Measurements from ENCODE around the gene SLC38A8.

SLC38A8 gene

DNA sequence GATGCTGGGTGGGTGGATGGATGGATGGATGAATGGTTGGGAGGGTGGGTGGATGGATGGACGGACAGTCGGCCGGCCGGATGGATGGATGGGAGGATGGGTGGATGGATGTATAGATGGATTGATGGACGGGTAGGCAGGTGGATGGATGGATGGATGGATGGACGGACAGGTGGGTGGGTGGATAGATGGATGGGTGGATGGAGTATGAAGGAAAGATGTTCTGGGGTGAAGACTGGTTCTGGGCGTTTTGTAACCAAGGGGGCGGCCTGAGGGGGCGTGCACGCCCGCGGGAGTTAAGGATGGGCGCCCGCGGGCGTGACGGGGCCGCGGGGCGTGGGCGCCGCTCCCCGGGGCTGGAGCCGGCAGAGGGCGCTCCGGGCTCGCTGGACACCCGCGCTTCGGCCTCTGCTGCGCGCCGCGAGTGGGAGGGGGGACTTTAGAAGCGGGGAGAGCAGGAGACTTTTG is 74.7 kb downstream of the SLC38A8 start, which contains the start of gene NECAB2:
TSS of gene NECAB2 (plus strand) at position 407 of the 468 bp plus-strand sequence. CDS start 405 bp downstream, outside the sequence.
- DNase-seq = no peak

DNA sequence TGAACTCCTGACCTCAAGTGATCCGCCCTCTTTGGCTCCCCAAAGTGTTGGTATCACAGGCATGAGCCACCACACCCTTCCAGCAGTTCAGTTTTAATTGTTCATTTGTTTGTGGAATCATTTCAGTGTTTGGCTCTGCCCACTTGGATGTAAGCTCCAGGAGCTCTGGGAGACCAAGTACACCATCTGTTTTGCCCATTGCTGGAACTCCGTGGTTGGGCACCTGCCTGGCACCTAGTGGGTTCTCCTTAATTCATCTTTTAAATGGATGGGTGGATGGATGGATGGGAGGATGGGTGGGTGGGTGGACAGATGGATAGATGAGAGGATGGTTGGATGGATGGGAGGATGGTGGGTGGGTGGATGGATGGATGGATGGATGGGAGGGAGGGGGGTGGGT is 75.5 kb downstream of the SLC38A8 start:
- no peak for DNase-seq

DNA sequence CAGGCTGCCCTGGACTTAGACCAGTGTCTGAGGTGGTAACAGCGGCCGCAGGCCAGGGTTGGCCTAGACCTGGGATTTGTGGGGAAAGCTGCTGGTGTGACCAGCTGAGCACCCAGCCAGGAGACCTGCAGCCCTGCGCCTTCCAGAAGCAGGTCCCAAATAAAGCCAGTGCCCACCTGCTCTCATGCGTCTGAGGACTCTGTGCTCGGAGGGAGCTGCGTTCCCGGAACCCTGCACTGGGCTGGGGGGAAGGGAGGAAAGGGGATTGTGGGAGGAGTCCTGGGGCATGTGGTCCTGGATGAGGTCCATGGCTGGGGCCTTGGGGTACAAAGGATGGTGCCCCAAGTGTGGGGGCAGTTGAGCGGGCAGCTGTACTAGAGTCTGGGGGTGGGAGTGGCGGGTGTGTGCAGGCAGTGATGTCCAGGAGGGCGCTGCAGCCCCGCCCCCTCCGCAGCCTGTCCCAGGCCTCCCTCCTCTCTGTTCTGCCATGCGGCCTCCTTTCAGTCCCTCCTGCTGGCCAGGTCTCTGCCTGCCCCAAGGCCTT is 76.4 kb downstream of the SLC38A8 start:
- no peak for DNase-seq

DNA sequence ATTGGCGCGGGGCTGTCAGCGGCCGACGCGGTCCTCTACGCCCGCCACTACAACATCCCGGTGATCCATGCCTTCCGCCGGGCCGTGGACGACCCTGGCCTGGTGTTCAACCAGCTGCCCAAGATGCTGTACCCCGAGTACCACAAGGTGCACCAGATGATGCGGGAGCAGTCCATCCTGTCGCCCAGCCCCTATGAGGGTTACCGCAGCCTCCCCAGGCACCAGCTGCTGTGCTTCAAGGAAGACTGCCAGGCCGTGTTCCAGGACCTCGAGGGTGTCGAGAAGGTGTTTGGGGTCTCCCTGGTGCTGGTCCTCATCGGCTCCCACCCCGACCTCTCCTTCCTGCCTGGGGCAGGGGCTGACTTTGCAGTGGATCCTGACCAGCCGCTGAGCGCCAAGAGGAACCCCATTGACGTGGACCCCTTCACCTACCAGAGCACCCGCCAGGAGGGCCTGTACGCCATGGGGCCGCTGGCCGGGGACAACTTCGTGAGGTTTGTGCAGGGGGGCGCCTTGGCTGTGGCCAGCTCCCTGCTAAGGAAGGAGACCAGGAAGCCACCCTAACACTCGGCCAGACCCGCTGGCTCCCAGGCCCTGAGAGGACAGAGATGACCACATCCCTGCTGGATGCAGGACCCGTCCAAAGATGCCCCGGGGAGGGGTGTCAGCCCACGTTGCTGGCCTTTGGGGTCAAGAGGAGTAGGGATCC is 77.0 kb downstream of the SLC38A8 start:
- no peak for DNase-seq

DNA sequence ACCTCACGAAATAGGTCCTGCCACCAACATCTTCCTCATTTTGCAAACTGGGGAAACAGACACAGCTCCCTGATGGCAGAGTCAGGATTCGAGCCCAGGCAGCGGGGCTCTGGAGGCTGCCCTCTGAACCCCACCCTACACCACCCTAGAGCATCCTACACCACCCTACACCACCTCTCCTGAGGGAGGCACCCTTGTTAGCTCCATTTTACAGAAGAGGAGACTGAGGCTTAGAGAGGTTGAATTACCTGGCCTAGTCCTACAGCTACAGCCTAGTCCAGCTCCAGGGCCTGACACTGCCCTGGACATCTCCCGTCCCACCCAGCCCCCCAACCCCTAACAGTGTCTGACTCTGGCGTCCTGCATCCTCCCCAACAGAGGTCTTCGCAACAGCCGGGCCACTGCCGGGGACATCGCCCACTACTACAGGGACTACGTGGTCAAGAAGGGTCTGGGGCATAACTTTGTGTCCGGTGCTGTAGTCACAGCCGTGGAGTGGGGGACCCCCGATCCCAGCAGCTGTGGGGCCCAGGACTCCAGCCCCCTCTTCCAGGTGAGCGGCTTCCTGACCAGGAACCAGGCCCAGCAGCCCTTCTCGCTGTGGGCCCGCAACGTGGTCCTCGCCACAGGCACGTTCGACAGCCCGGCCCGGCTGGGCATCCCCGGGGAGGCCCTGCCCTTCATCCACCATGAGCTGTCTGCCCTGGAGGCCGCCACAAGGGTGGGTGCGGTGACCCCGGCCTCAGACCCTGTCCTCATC is 77.7 kb downstream of the SLC38A8 start:
- DNase-seq = no peak

DNA sequence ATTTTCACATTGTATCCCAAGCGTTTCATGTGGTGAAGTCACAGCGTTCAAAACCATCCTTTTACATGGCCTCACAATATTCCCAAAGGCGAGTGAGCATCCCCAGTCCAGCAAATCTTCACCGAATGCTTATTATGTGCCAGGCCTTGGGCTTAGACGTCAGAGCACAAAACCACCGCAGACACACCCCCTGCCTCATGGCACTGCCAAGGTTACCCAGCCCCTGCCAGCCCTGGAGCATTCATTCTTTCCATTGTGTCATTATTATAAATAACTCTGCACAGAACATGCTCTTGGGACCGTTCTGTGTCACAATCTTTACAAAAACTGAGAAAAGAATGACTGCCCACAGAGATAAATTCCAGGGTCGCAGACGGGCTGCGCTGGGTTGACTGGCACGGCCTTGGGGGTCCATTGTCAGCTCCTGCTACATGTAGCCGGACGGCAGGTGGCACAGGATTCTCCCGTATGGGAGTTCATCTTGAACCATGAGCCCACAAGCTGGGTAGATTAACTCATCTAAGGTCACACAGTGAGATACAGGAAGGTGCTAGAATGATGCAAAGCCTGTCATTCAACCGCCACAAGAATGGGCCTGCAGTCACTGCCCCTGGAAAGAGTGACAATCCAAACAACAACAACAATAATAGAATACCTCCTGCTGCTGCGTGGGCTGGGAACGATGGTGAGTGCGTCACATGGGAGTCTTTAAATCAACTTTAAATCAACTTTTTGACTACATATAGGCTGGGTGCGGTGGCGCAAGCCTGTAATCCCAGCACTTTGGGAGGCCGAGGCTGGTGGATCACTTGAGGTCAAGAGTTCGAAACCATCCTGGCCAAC is 79.1 kb downstream of the SLC38A8 start:
- DNase-seq = no peak

DNA sequence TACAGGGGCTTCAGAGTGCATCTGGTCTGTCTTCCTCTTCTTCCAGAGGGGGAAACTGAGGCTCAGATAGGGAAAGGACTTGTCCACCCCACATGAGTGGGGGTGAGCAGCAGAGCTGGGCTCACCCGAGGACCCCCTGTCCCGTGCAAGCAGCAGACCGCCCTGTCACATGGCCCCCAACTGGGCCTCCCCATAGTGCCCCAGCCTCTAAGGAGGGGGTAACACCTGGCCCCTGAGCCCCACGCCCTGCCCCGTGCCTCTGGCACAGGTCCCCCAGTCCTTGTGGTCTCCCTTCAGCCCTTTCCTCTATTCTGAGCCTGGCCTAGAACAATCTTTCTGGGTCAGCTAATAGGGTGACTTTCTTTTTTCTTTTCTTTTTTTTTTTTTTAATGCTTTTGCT is 81.0 kb downstream of the SLC38A8 start:
- no peak for DNase-seq

DNA sequence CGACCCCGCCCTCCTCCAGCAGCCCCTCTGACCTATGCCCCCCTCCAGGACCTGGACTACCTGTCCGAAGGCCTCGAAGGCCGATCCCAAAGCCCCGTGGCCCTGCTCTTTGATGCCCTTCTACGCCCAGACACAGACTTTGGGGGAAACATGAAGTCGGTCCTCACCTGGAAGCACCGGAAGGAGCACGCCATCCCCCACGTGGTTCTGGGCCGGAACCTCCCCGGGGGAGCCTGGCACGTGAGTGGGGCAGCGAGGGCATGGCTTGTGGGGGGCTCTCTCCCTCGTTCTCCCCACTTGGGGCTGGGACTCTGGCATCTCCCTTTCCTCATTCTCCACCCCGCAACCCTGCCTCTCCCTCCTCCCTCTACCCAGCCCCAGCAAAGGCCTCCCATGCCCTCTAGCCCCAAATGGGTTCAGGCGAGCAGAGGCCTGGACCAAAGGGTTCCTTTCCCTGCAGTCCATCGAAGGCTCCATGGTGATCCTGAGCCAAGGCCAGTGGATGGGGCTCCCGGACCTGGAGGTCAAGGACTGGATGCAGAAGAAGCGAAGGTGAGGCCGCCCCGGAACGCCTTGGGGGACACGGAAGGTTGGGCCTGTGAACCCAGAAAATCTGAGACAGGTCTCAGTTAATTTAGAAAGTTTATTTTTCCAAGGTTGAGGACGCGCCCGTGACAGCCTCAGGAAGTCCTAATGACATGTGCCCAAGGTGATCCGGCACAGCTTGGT is 81.9 kb downstream of the SLC38A8 start:
- DNase-seq = no peak

Measured in NCI-H1436 treated with DMSO at 0.1 percent for 48 hours (cell line).